HG02798 (cell line): ENCODE results near the gene MTUS2.

Experiments used
- ATAC-seq: cut with Tn5 transposase; IDR thresholded peaks from one replicate; pipeline ENCODE4 v1.9.1; 2021; ENCODE audit warnings: mild to moderate bottlenecking; ENCODE audit not compliant: unreplicated experiment, poor library complexity

The MTUS2 gene

GRCh38 chr13:29489650-29490560, 669.8 kb downstream of the MTUS2 start:
- no peak for ATAC-seq

- no peak for ATAC-seq
These were observed 670.4 kb downstream of the MTUS2 start for GRCh38 chr13:29490561-29490885.

- ATAC-seq: no peak
These were observed 671.1 kb downstream of the MTUS2 start for GRCh38 chr13:29491248-29491647.

GRCh38 chr13:29493796-29494195, 673.7 kb downstream of the MTUS2 start:
- no peak for ATAC-seq

GRCh38 chr13:29494520-29494919, 674.4 kb downstream of the MTUS2 start:
- no peak for ATAC-seq

- peak; percentile 47 for ATAC-seq
These were observed 676.1 kb downstream of the MTUS2 start for GRCh38 chr13:29496241-29496712.

- ATAC-seq: no peak
These were observed 677.1 kb downstream of the MTUS2 start for GRCh38 chr13:29497137-29497654.

GRCh38 chr13:29498426-29499040, 678.4 kb downstream of the MTUS2 start:
- ATAC-seq: no peak

- no peak for ATAC-seq
These were observed 679.5 kb downstream of the MTUS2 start for GRCh38 chr13:29499506-29500165.

- ATAC-seq: no peak
These were observed 680.2 kb downstream of the MTUS2 start for GRCh38 chr13:29500386-29500785.

- ATAC-seq: no peak
These were observed 681.5 kb downstream of the MTUS2 start for GRCh38 chr13:29501674-29502073.

GRCh38 chr13:29502391-29503008, 682.4 kb downstream of the MTUS2 start:
- no peak for ATAC-seq

GRCh38 chr13:29503041-29503837, 683.1 kb downstream of the MTUS2 start:
- ATAC-seq: no peak

GRCh38 chr13:29504691-29505090, 684.6 kb downstream of the MTUS2 start:
- ATAC-seq: no peak

GRCh38 chr13:29505511-29505910, 685.4 kb downstream of the MTUS2 start:
- no peak for ATAC-seq

GRCh38 chr13:29505950-29506349, 685.8 kb downstream of the MTUS2 start:
- no peak for ATAC-seq

GRCh38 chr13:29507356-29507755, 687.2 kb downstream of the MTUS2 start:
- no peak for ATAC-seq

GRCh38 chr13:29508130-29508875, 688.2 kb downstream of the MTUS2 start:
- ATAC-seq: peak; percentile 79

GRCh38 chr13:29508876-29509252, 688.7 kb downstream of the MTUS2 start:
- no peak for ATAC-seq
